ENCODE results near the gene MTFMT.

MTFMT gene

GRCh38 chr15:64981812-64982431, 47.5 kb downstream of the MTFMT start:
- Histone ChIP-seq H3K27ac (ENCODE audit: low read depth, low read length) (no peak overlapping the region), H3K9ac (ENCODE audit: low read depth, low read length) (no peak overlapping the region), H3K27me3 (ENCODE audit: insufficient read depth, low read length) (no peaks in the 10 kb centered on the region), H3K4me1 (ENCODE audit: insufficient read depth, low read length) (peaks cover 26% of the 10 kb centered on the region), H3K4me3 (ENCODE audit: low read length) (no peak overlapping the region), H3K36me3 (ENCODE audit: insufficient read depth, low read length) (peaks cover 6% of the 10 kb centered on the region), H3K9me3 (ENCODE audit: insufficient read depth, low read depth, low read length) (no peaks in the 10 kb centered on the region)
- 92% methylated on average over 6 of the region's 6 CpGs for WGBS

GRCh38 chr15:64979252-64979710, 50.2 kb downstream of the MTFMT start:
- H3K4me1 ChIP-seq (ENCODE audit: insufficient read depth, low read length), result peaks cover 26% of the 10 kb centered on the region
- no peaks in the 10 kb centered on the region for H3K27me3 ChIP-seq (ENCODE audit: insufficient read depth, low read length)
- H3K9ac ChIP-seq (ENCODE audit: low read depth, low read length), result peak overlapping the region; percentile 6; the same call in 1 of the 2 replicates
- H3K36me3 ChIP-seq (ENCODE audit: insufficient read depth, low read length), result peaks cover 29% of the 10 kb centered on the region
- peak overlapping the region; percentile 85 for H3K27ac ChIP-seq (ENCODE audit: low read depth, low read length)
- no peak overlapping the region; the same call in 1 of the 2 replicates for H3K4me3 ChIP-seq (ENCODE audit: low read length)
- no peaks in the 10 kb centered on the region for H3K9me3 ChIP-seq (ENCODE audit: insufficient read depth, low read depth, low read length)
- 21% methylated on average over 7 of the region's 7 CpGs for WGBS

- no peak overlapping the region for H3K27ac ChIP-seq (ENCODE audit: low read depth, low read length)
Measured at GRCh38 chr15:64975390-64975789, 54.0 kb downstream of the MTFMT start.

GRCh38 chr15:64970698-64971097, 58.7 kb downstream of the MTFMT start:
- Histone ChIP-seq H3K27ac (ENCODE audit: low read depth, low read length) (no peak overlapping the region), H3K4me1 (ENCODE audit: insufficient read depth, low read length) (no peaks in the 10 kb centered on the region), H3K27me3 (ENCODE audit: insufficient read depth, low read length) (no peaks in the 10 kb centered on the region), H3K9me3 (ENCODE audit: insufficient read depth, low read depth, low read length) (no peaks in the 10 kb centered on the region), H3K9ac (ENCODE audit: low read depth, low read length) (no peak overlapping the region), H3K4me3 (ENCODE audit: low read length) (no peak overlapping the region), H3K36me3 (ENCODE audit: insufficient read depth, low read length) (peaks cover 69% of the 10 kb centered on the region)
- WGBS, result 98% methylated on average over 6 of the region's 7 CpGs

More at GRCh38 chr15:64975390-64975789, 54.0 kb downstream of the MTFMT start:
- H3K27me3 ChIP-seq (ENCODE audit: insufficient read depth, low read length), result no peaks in the 10 kb centered on the region
- no peaks in the 10 kb centered on the region for H3K9me3 ChIP-seq (ENCODE audit: insufficient read depth, low read depth, low read length)
- WGBS, result 66% methylated on average over 3 of the region's 5 CpGs
- no peak overlapping the region for H3K4me3 ChIP-seq (ENCODE audit: low read length)
- peaks cover 56% of the 10 kb centered on the region for H3K36me3 ChIP-seq (ENCODE audit: insufficient read depth, low read length)
- H3K4me1 ChIP-seq (ENCODE audit: insufficient read depth, low read length), result peaks cover 18% of the 10 kb centered on the region
- H3K9ac ChIP-seq (ENCODE audit: low read depth, low read length), result no peak overlapping the region

- no peaks in the 10 kb centered on the region for H3K4me1 ChIP-seq (ENCODE audit: insufficient read depth, low read length)
- H3K27ac ChIP-seq (ENCODE audit: low read depth, low read length), result no peak overlapping the region
- H3K27me3 ChIP-seq (ENCODE audit: insufficient read depth, low read length), result no peaks in the 10 kb centered on the region
- H3K4me3 ChIP-seq (ENCODE audit: low read length), result no peak overlapping the region
- no peaks in the 10 kb centered on the region for H3K9me3 ChIP-seq (ENCODE audit: insufficient read depth, low read depth, low read length)
- peaks cover 68% of the 10 kb centered on the region for H3K36me3 ChIP-seq (ENCODE audit: insufficient read depth, low read length)
- H3K9ac ChIP-seq (ENCODE audit: low read depth, low read length), result no peak overlapping the region
- WGBS, result 92% methylated on average over 1 of the region's 1 CpG
Measured at GRCh38 chr15:64969401-64969800, 60.0 kb downstream of the MTFMT start.

- WGBS, result 92% methylated on average over 5 of the region's 5 CpGs
- Histone ChIP-seq H3K36me3 (ENCODE audit: insufficient read depth, low read length) (peaks cover 76% of the 10 kb centered on the region), H3K4me1 (ENCODE audit: insufficient read depth, low read length) (no peaks in the 10 kb centered on the region)
Measured at GRCh38 chr15:64961013-64961412, 68.4 kb downstream of the MTFMT start.

GRCh38 chr15:64960153-64960552, 69.3 kb downstream of the MTFMT start:
- Histone ChIP-seq H3K36me3 (ENCODE audit: insufficient read depth, low read length) (peaks cover 80% of the 10 kb centered on the region), H3K9ac (ENCODE audit: low read depth, low read length) (no peak overlapping the region), H3K4me3 (ENCODE audit: low read length) (no peak overlapping the region), H3K4me1 (ENCODE audit: insufficient read depth, low read length) (no peaks in the 10 kb centered on the region), H3K9me3 (ENCODE audit: insufficient read depth, low read depth, low read length) (no peaks in the 10 kb centered on the region), H3K27me3 (ENCODE audit: insufficient read depth, low read length) (no peaks in the 10 kb centered on the region), H3K27ac (ENCODE audit: low read depth, low read length) (no peak overlapping the region)
- 96% methylated on average over 6 of the region's 6 CpGs for WGBS

More at GRCh38 chr15:64961013-64961412, 68.4 kb downstream of the MTFMT start:
- H3K9ac ChIP-seq (ENCODE audit: low read depth, low read length), result no peak overlapping the region
- H3K27ac ChIP-seq (ENCODE audit: low read depth, low read length), result no peak overlapping the region
- no peak overlapping the region for H3K4me3 ChIP-seq (ENCODE audit: low read length)
- no peaks in the 10 kb centered on the region for H3K27me3 ChIP-seq (ENCODE audit: insufficient read depth, low read length)
- H3K9me3 ChIP-seq (ENCODE audit: insufficient read depth, low read depth, low read length), result no peaks in the 10 kb centered on the region

- Histone ChIP-seq H3K9ac (ENCODE audit: low read depth, low read length) (no peak overlapping the region), H3K27ac (ENCODE audit: low read depth, low read length) (no peak overlapping the region), H3K4me1 (ENCODE audit: insufficient read depth, low read length) (no peaks in the 10 kb centered on the region), H3K36me3 (ENCODE audit: insufficient read depth, low read length) (peaks cover 74% of the 10 kb centered on the region), H3K27me3 (ENCODE audit: insufficient read depth, low read length) (no peaks in the 10 kb centered on the region), H3K9me3 (ENCODE audit: insufficient read depth, low read depth, low read length) (no peaks in the 10 kb centered on the region), H3K4me3 (ENCODE audit: low read length) (no peak overlapping the region)
- WGBS, result 96% methylated on average over 8 of the region's 9 CpGs
Measured at GRCh38 chr15:64959128-64959527, 70.3 kb downstream of the MTFMT start.

- no peaks in the 10 kb centered on the region for H3K9me3 ChIP-seq (ENCODE audit: insufficient read depth, low read depth, low read length)
- 96% methylated on average over 2 of the region's 3 CpGs for WGBS
- H3K27me3 ChIP-seq (ENCODE audit: insufficient read depth, low read length), result no peaks in the 10 kb centered on the region
- H3K36me3 ChIP-seq (ENCODE audit: insufficient read depth, low read length), result peaks cover 30% of the 10 kb centered on the region
- no peaks in the 10 kb centered on the region for H3K4me1 ChIP-seq (ENCODE audit: insufficient read depth, low read length)
- no peak overlapping the region for H3K4me3 ChIP-seq (ENCODE audit: low read length)
- H3K27ac ChIP-seq (ENCODE audit: low read depth, low read length), result no peak overlapping the region
- no peak overlapping the region for H3K9ac ChIP-seq (ENCODE audit: low read depth, low read length)
Measured at GRCh38 chr15:64954395-64954794, 75.0 kb downstream of the MTFMT start.

- Histone ChIP-seq H3K36me3 (ENCODE audit: insufficient read depth, low read length) (peaks cover 15% of the 10 kb centered on the region), H3K9ac (ENCODE audit: low read depth, low read length) (no peak overlapping the region), H3K4me1 (ENCODE audit: insufficient read depth, low read length) (no peaks in the 10 kb centered on the region), H3K27ac (ENCODE audit: low read depth, low read length) (no peak overlapping the region), H3K27me3 (ENCODE audit: insufficient read depth, low read length) (no peaks in the 10 kb centered on the region), H3K4me3 (ENCODE audit: low read length) (no peak overlapping the region), H3K9me3 (ENCODE audit: insufficient read depth, low read depth, low read length) (no peaks in the 10 kb centered on the region)
- WGBS, result 95% methylated on average over 2 of the region's 2 CpGs
Measured at GRCh38 chr15:64951777-64952418, 77.5 kb downstream of the MTFMT start.

Measured in HUES64 (cell line).